ENCODE data around the gene LVRN. TPM values are rescaled to one million over a fixed set of nuclear protein-coding genes. Genes with fewer than 3 reads are reported as not detected.

LVRN gene
- total RNA-seq, 4 donors from 2014 or later: 1.7 TPM; not detected in 3

DNA sequence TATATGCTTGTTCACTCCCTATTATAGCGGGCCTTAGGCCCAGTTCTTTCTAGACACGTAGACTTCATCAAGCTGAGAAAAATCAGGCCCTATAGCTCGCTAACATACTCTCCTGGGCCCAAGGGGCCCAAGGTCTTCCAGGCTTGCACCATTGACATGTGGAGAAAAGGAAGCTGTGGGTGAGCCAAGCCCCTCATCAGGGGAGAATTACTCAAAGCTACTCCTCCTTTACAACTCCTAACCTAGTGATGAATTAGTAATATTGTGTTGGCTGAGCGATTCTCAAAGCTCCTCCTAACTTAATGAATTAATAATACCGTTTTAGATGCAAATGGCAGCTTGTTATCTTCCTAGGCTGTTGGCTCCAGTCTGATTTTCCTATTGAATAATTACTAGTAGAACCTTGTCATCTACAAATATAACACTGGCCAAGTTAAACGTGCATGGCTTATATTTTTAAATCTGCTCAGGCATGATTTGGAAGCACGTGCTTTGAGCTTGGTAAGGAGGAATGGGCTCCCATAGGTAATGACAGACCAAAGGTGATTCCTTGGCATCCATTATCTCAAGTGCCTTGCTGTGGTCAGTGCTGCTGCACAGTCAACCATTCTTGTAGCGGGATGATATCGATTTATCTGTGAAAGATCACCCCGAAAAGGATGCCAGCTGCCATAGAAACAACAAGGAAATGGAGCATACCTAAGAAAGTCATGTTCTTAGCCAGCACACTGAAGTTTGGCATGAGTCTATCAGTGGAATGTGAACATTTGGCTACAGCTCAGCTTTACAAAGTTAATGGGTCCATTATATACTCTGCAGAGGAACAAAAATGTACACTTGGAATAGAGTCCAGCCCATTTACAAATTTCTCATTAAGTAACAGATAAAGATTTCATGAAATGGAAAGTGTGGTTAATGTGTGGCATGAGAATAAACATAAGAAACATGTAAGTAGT is 23.8 kb downstream of the LVRN start:
- intact Hi-C loops (cut with DNase I; ENCODE audit: low total_unique reads): no loop called here
- no peak overlapping the region for H3K4me3 ChIP-seq

DNA sequence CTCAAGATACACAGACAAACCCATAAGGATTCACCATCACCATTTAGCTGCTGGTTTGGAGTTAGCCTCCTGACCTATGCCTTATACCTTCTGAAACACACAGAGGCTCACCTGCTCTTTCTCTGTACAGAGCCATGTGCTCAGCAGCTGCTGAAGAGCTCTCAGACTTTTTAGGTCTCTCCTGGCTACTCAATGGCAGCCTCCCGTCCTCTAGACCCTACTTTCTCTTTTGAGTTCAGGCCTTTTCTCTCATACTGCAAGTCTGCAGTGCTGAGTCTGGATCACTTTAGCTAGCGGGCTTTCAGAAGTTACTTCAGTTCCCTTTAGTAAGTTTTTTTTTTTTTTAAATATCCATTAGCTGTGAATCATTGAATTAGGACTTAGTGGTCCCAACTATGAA is 25.7 kb downstream of the LVRN start:
- Histone ChIP-seq H3K4me3 (no peak overlapping the region), H3K27me3 (no peaks in the 10 kb centered on the region), H3K4me1 (no peaks in the 10 kb centered on the region), H3K36me3 (no peaks in the 10 kb centered on the region), H3K9me3 (no peaks in the 10 kb centered on the region), H3K27ac (no peak overlapping the region)
- DNase-seq: no peak
- intact Hi-C loops (cut with DNase I; ENCODE audit: low total_unique reads): no loop called here
- no peak for TF ChIP-seq POLR2A (IDR thresholded peaks at IDR 0.05)
- TF ChIP-seq, protein P1, sequence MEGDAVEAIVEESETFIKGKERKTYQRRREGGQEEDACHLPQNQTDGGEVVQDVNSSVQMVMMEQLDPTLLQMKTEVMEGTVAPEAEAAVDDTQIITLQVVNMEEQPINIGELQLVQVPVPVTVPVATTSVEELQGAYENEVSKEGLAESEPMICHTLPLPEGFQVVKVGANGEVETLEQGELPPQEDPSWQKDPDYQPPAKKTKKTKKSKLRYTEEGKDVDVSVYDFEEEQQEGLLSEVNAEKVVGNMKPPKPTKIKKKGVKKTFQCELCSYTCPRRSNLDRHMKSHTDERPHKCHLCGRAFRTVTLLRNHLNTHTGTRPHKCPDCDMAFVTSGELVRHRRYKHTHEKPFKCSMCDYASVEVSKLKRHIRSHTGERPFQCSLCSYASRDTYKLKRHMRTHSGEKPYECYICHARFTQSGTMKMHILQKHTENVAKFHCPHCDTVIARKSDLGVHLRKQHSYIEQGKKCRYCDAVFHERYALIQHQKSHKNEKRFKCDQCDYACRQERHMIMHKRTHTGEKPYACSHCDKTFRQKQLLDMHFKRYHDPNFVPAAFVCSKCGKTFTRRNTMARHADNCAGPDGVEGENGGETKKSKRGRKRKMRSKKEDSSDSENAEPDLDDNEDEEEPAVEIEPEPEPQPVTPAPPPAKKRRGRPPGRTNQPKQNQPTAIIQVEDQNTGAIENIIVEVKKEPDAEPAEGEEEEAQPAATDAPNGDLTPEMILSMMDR (IDR thresholded peaks at IDR 0.05): no peak

More for the DNA sequence above, 23.8 kb downstream of the LVRN start:
- no peaks in the 10 kb centered on the region for H3K4me1 ChIP-seq
- no peak for DNase-seq
- no peaks in the 10 kb centered on the region for H3K27me3 ChIP-seq
- no peak overlapping the region for H3K27ac ChIP-seq
- no peaks in the 10 kb centered on the region for H3K36me3 ChIP-seq
- no peaks in the 10 kb centered on the region for H3K9me3 ChIP-seq
- TF ChIP-seq, protein P1 (IDR thresholded peaks at IDR 0.05): no peak
- TF ChIP-seq POLR2A (IDR thresholded peaks at IDR 0.05): no peak

DNA sequence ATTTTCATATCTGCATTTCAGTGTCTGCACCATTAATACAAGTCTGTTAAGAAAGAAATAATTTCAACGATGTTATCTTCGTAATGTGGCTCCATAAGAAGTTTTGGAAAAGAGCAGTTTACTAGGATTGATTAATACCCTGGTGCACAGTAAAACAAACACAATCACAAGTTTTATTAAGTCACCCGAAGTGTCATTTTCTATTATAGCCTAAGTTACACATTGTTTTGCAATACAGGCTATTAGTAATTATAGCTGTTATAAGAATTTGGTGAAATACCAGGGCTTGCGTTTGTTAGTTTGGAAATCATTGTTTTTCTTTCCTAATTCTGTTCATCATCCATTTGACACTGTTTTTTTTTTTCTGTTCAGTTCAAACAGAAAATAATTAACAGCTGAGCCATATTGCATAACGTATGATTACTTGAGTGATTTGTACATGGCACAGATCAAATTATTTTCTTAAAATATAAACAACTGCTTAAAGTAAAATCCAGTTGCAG is 30.6 kb downstream of the LVRN start:
- Histone ChIP-seq H3K4me1 (no peaks in the 10 kb centered on the region), H3K27me3 (no peaks in the 10 kb centered on the region), H3K9me3 (no peaks in the 10 kb centered on the region), H3K4me3 (no peak overlapping the region), H3K27ac (no peak overlapping the region), H3K36me3 (no peaks in the 10 kb centered on the region)
- TF ChIP-seq POLR2A (IDR thresholded peaks at IDR 0.05): no peak
- TF ChIP-seq, protein P1 (IDR thresholded peaks at IDR 0.05): no peak
- DNase-seq: no peak
- intact Hi-C loops (cut with DNase I; ENCODE audit: low total_unique reads): no loop called here

DNA sequence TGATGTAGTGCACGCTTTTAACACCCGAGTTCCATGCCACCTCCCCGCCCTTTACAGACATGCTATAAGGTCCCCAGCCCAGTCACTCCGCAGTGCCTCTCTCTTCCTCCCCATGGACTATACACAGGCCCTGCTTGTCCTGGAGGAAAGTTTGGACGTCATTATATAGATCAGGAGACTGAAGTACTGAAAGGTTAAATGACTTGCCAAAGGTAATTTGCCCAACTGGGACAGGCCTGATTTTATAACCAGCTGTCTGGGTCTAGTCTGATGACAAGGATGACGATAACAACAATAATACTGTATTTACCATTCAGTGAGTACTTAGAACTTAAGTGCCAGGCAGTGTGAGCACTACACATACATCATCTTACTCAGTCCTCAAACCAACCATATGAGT is 33.1 kb downstream of the LVRN start:
- Histone ChIP-seq H3K27ac (no peak overlapping the region), H3K4me3 (no peak overlapping the region), H3K27me3 (no peaks in the 10 kb centered on the region), H3K36me3 (no peaks in the 10 kb centered on the region), H3K4me1 (no peaks in the 10 kb centered on the region), H3K9me3 (no peaks in the 10 kb centered on the region)
- no peak for TF ChIP-seq POLR2A (IDR thresholded peaks at IDR 0.05)
- TF ChIP-seq, protein P1 (IDR thresholded peaks at IDR 0.05): no peak
- no peak for DNase-seq
- intact Hi-C loops (cut with DNase I; ENCODE audit: low total_unique reads): no loop called here
